SU-DHL-6 (cell line): ENCODE results near the gene VPS35L.

Experiments used
- H2AFZ ChIP-seq: fragments of 200-600 bp; sonication (generic); 2 replicates; pipeline ENCODE4 v1.6.1; 2014; ENCODE audit warnings: low read depth, mild to moderate bottlenecking, moderate library complexity, mixed read lengths, antibody characterized with exemption, low read length; ENCODE audit not compliant: severe bottlenecking
- H3F3A ChIP-seq: fragments of 200-600 bp; shearing (Covaris generic); 2 replicates; pipeline ENCODE4 v1.6.0; 2016; ENCODE audit warnings: antibody characterized with exemption, mild to moderate bottlenecking; ENCODE audit not compliant: insufficient read depth
- H3K27ac ChIP-seq: fragments of 200-600 bp; sonication (generic); 2 replicates; pipeline ENCODE4 v1.5.1; 2016; ENCODE audit warnings: low read depth, mild to moderate bottlenecking, low read length, moderate library complexity, mixed read lengths
- H3K27me3 ChIP-seq: fragments of 200-600 bp; sonication (generic), shearing (Covaris generic); 2 replicates; pipeline ENCODE4 v1.6.0; 2014; ENCODE audit warnings: mild to moderate bottlenecking, low read length
- H3K36me3 ChIP-seq: fragments of 200-600 bp; sonication (generic); 2 replicates; pipeline ENCODE4 v1.6.1; 2014; ENCODE audit warnings: mild to moderate bottlenecking, low read length, mixed read lengths
- H3K4me2 ChIP-seq: fragments of 300-600, 200-600 bp; shearing (Covaris generic), sonication (generic); 2 replicates; pipeline ENCODE4 v1.6.0; 2014; ENCODE audit warnings: low read length, low read depth, mild to moderate bottlenecking; ENCODE audit not compliant: poor library complexity, severe bottlenecking
- H3K4me3 ChIP-seq: fragments of 200-600 bp; sonication (generic); 2 replicates; pipeline ENCODE4 v1.5.1; 2014; ENCODE audit warnings: antibody characterized with exemption, low read length, mild to moderate bottlenecking, mixed read lengths; ENCODE audit not compliant: insufficient read depth, poor library complexity, severe bottlenecking
- H3K79me2 ChIP-seq: fragments of 200-600 bp; sonication (generic); 2 replicates; pipeline ENCODE4 v1.6.1; 2014; ENCODE audit warnings: mild to moderate bottlenecking, low read length, moderate library complexity; ENCODE audit not compliant: insufficient read depth
- H3K9ac ChIP-seq: fragments of 200-600 bp; sonication (generic); 2 replicates; pipeline ENCODE4 v1.7.0; 2014; ENCODE audit warnings: mild to moderate bottlenecking, low read length
- H3K9me2 ChIP-seq: fragments of 200-600 bp; sonication (generic); replicated peaks from 2 replicates; pipeline ENCODE4 v1.6.1; 2014; ENCODE audit warnings: low read length; ENCODE audit not compliant: insufficient read depth
- H3K9me3 ChIP-seq: fragments of 200-600 bp; sonication (generic); 2 replicates; pipeline ENCODE4 v1.6.1; 2014; ENCODE audit warnings: low read length, mixed read lengths; ENCODE audit not compliant: insufficient read depth
- H4K20me1 ChIP-seq: fragments of 200-600 bp; sonication (generic); 2 replicates; pipeline ENCODE4 v1.6.1; 2014; ENCODE audit warnings: low read depth, mild to moderate bottlenecking, antibody characterized with exemption, low read length, moderate library complexity, mixed read lengths
- EZH2phosphoT487 ChIP-seq: fragments of 200-600 bp; sonication (generic), shearing (Covaris generic); conservative IDR thresholded peaks from 2 replicates; pipeline ENCODE4 v1.6.1; 2018; ENCODE audit warnings: mild to moderate bottlenecking, antibody characterized with exemption, low read length, moderate library complexity, mixed read lengths
- TF ChIP-seq, protein P1 (sequence below): fragments of 200-600 bp; sonication (generic); IDR thresholded peaks from one replicate; pipeline ENCODE4 v1.5.1; 2017; ENCODE audit warnings: antibody characterized with exemption, mild to moderate bottlenecking, low read length, moderate library complexity; ENCODE audit not compliant: insufficient read depth, poor library complexity, severe bottlenecking

VPS35L gene, protein sequence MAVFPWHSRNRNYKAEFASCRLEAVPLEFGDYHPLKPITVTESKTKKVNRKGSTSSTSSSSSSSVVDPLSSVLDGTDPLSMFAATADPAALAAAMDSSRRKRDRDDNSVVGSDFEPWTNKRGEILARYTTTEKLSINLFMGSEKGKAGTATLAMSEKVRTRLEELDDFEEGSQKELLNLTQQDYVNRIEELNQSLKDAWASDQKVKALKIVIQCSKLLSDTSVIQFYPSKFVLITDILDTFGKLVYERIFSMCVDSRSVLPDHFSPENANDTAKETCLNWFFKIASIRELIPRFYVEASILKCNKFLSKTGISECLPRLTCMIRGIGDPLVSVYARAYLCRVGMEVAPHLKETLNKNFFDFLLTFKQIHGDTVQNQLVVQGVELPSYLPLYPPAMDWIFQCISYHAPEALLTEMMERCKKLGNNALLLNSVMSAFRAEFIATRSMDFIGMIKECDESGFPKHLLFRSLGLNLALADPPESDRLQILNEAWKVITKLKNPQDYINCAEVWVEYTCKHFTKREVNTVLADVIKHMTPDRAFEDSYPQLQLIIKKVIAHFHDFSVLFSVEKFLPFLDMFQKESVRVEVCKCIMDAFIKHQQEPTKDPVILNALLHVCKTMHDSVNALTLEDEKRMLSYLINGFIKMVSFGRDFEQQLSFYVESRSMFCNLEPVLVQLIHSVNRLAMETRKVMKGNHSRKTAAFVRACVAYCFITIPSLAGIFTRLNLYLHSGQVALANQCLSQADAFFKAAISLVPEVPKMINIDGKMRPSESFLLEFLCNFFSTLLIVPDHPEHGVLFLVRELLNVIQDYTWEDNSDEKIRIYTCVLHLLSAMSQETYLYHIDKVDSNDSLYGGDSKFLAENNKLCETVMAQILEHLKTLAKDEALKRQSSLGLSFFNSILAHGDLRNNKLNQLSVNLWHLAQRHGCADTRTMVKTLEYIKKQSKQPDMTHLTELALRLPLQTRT

GRCh38 chr16:19555186-19555937 is at the start of gene VPS35L:
TSS of gene VPS35L (plus strand) at chr16:19555703. CDS start at chr16:19555730, 27 bp downstream.
- Histone ChIP-seq H3K9me2 (no peaks in the 10 kb centered on the region), H3F3A (no peaks in the 10 kb centered on the region), H3K27me3 (no peaks in the 10 kb centered on the region), H3K27ac (no peak within 1 kb of the TSS), H3K4me3 (no peak within 1 kb of the TSS), H3K36me3 (no peaks in the 10 kb centered on the region), H3K79me2 (no peaks in the 10 kb centered on the region), H2AFZ (no peak within 1 kb of the TSS), H3K9me3 (no peaks in the 10 kb centered on the region), H3K9ac (no peak within 1 kb of the TSS), H3K4me2 (no peak within 1 kb of the TSS), H4K20me1 (no peaks in the 10 kb centered on the region)
- TF ChIP-seq, protein P1, sequence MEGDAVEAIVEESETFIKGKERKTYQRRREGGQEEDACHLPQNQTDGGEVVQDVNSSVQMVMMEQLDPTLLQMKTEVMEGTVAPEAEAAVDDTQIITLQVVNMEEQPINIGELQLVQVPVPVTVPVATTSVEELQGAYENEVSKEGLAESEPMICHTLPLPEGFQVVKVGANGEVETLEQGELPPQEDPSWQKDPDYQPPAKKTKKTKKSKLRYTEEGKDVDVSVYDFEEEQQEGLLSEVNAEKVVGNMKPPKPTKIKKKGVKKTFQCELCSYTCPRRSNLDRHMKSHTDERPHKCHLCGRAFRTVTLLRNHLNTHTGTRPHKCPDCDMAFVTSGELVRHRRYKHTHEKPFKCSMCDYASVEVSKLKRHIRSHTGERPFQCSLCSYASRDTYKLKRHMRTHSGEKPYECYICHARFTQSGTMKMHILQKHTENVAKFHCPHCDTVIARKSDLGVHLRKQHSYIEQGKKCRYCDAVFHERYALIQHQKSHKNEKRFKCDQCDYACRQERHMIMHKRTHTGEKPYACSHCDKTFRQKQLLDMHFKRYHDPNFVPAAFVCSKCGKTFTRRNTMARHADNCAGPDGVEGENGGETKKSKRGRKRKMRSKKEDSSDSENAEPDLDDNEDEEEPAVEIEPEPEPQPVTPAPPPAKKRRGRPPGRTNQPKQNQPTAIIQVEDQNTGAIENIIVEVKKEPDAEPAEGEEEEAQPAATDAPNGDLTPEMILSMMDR = no peak
- TF ChIP-seq EZH2phosphoT487 = no peak

DNA sequence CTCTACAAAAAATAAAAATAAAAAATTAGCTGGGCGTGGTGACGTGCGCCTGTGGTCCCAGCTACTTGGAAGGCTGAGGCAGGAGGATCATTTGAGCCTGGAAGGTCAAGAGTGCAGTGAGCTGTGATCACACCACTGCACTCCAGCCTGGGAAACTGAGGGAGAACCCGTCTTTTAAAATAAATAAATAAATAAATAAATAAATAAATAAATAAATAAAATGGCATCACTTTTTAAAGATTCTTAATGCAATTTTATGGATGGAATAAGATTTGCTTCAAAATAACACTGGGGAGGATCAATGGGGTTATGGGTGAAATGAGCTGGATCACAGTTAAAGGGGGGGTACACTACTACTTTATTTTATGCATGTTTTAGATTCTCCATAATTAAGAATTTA is 48.5 kb upstream of the VPS35L start:
- Histone ChIP-seq H3K4me2 (no peak overlapping the region), H3K27ac (no peak overlapping the region), H4K20me1 (no peaks in the 10 kb centered on the region), H3K4me3 (no peak overlapping the region), H3K79me2 (no peaks in the 10 kb centered on the region), H3F3A (no peaks in the 10 kb centered on the region), H2AFZ (no peak overlapping the region), H3K9ac (no peak overlapping the region), H3K9me3 (no peaks in the 10 kb centered on the region), H3K9me2 (no peaks in the 10 kb centered on the region), H3K27me3 (no peaks in the 10 kb centered on the region), H3K36me3 (peaks cover 19% of the 10 kb centered on the region)
- TF ChIP-seq EZH2phosphoT487 = no peak
- TF ChIP-seq, protein P1 = no peak

DNA sequence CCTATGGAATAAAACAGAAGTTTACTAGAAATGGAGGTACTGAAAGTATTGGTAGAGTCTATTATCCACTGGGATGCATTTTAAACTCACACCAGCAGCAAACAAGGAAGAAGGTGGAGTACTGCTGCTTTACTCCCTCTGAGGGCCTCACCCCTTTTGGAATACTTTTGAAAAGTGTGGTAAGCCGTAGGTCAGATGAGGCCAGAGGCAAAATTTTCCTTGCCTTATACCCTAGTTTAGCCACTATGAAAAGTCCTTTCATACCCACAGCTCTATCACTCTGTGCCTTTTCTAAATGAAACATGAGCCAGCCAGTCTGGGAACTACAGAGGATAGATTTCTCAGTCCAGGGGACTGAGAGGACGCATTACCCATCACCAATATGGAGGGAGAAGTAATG is 47.6 kb upstream of the VPS35L start:
- no peak overlapping the region for H3K4me2 ChIP-seq
- no peak overlapping the region for H2AFZ ChIP-seq
- H3K4me3 ChIP-seq = no peak overlapping the region
- peaks cover 18% of the 10 kb centered on the region for H3K36me3 ChIP-seq
- no peak overlapping the region for H3K9ac ChIP-seq
- H3F3A ChIP-seq = no peaks in the 10 kb centered on the region
- TF ChIP-seq, protein P1 = no peak
- no peak for TF ChIP-seq EZH2phosphoT487
- H3K9me3 ChIP-seq = no peaks in the 10 kb centered on the region
- H3K27me3 ChIP-seq = no peaks in the 10 kb centered on the region
- no peaks in the 10 kb centered on the region for H3K79me2 ChIP-seq
- no peak overlapping the region for H3K27ac ChIP-seq
- no peaks in the 10 kb centered on the region for H4K20me1 ChIP-seq
- H3K9me2 ChIP-seq = no peaks in the 10 kb centered on the region
